ENCODE measurements around the gene DUSP15.

GRCh38 chr20:31833931-31834521, 36.3 kb downstream of the DUSP15 start:
- TF ChIP-seq POLR2A (IDR thresholded peaks at IDR 0.05; ENCODE audit: low read length) (no peak), GATA1 (IDR thresholded peaks at IDR 0.05; ENCODE audit: low read depth, low read length) (no peak)

Measured in erythroblast (primary cell).